GM19455 (cell line): ENCODE data around the gene NPAS2.

Source experiments
- ATAC-seq: cut with Tn5 transposase; IDR thresholded peaks from one replicate; pipeline ENCODE4 v1.9.1; 2021; ENCODE audit not compliant: unreplicated experiment

NPAS2 gene

DNA sequence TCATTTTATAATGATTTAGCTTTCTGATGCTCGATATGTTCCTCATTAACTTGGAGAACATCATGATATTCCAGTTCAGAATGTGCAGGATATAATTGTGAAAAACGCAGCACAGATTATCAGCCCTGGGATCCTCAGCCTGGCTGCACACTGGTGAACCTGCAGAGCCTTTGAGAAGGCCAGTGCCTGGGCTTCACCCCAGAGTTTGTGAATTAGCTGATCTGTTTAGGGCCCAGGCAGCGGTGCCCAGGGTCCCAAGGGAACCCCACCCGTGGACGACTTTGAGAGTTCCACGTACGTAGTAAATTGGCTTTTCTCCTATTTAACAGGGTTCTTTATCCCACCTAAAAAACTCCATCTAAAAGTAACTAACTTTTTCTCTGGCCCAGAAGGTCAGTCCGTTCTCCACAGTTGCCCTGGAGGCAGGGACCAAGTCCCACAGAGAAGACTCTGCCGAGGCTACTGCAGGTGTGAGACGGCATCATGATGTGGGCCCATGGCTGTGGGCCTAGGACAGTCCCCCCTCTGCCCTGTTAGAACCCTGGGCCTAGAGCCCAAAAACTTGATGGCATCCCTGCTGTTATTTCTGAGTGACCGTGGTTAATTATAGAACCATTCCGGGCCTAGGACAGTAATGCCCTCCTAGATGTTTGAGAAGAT, 142.6 kb downstream of the NPAS2 start:
- ATAC-seq: no peak

DNA sequence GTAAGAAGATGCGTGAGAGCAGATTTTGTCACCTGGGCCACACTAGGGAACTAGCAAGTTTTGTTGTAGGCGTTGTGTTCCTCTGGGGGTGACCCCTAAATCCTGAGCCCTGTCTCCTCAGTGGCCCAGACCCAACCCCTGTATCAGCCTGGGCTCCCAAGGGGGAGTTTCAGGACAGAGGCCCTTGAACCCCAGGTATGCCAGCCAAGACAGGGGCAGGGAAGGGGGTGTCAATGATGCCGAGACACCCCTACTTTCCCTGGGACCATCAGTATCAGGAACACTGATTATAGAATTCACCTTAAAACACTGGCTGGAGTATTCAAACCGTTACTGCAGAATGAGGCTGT, 143.1 kb downstream of the NPAS2 start:
- no peak for ATAC-seq

DNA sequence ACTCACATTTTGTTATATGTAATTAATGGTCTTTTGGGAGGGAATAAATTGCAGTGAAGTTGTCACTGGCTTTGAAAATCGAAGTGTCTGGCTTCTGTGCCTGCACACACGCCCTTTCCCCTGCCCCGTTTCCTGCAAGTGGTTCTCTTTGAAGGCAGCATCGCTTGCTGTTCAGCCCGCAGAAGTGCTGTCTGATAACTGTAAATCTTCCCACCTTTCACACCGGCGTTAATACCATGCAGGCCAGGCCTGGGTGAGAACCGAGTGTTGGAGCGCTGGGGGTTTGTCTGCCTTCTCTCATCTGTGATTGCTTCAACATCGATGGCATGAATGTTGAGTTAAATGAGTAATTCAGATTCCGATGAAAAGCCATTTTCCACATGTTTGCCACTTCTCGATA, 144.3 kb downstream of the NPAS2 start:
- no peak for ATAC-seq

DNA sequence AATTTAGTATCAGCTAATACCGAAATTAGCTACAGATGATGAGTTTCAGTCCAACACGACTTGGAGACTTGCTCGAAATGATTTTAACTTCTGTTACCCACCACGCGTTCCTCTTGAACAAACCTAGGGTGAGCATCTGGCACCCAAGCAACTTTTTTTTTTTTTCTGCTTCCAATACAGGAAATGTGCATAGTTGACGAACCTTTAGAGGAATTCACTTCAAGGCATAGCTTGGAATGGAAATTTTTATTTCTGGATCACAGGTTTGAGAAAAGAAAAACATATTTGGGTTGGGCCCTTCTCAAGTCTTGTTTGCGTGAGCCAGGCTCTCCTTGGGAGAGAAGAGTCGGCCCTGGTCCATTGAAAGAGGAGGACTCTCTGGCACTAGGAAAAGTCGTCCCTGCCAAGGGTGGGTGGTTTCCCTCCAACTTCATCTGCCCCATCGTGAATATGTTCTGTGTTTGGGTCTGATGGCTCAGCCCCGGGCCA, 144.8 kb downstream of the NPAS2 start:
- ATAC-seq: no peak

DNA sequence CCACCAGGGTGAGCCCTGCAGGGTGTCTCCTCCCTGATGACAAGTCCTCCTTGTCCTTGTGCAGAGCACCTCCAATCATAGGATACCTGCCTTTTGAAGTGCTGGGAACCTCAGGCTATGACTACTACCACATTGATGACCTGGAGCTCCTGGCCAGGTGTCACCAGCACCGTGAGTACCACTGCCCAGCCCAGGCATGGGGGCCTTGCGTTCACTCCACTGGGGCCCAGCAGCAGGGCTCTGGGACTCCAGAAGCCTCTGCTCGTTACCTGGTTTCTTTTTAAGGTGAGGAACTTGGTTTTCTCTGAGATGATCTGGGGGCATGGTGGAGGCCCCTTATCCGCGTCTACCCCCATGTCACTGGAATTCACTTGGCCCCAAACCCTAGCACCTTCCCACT, 145.7 kb downstream of the NPAS2 start:
- ATAC-seq: no peak

- no peak for ATAC-seq
Observed at GRCh38 chr2:100967716-100968115, 147.8 kb downstream of the NPAS2 start.

GRCh38 chr2:100968146-100969145, 148.5 kb downstream of the NPAS2 start:
- no peak for ATAC-seq

DNA sequence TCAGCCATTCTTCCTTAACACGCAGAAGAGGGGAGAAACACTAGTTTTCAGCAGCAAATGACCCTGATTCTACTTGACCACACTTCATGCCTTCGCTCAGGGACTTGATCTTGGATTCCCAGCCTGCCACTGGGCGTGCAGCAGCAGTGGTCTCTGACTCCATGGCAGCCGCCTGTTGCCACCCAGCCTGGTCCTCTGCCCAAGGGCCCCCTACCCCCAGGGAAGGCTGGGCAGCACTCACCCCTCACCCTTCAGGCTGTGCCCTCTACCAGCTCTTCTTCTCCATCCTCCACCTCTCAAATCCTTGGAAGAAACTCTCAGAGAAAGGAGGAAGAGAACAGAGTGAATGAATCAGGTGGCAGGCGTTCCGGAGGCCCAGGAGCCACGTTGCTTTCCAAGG, 150.1 kb downstream of the NPAS2 start:
- no peak for ATAC-seq

DNA sequence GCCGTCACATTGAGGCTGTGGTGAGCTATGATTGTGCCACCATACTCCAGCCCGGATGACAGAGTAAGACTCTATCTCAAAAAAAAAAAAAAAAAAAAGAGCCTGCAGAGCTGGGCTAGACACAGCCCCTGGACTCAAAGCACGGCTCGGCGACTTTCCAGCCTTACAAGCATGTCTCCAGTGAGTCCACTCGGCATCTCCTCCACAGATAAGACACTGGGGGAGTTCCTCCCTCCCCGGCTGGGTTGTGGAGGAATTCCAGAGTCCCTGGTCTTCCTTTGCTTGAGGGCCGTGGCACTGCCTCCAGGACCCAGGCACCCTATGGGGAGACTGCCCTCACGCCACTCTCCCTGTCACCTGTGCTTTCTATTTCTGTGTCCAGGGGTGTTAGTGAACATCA, 151.3 kb downstream of the NPAS2 start:
- no peak for ATAC-seq

- ATAC-seq: no peak
Observed at GRCh38 chr2:100972452-100972851, 152.5 kb downstream of the NPAS2 start.

DNA sequence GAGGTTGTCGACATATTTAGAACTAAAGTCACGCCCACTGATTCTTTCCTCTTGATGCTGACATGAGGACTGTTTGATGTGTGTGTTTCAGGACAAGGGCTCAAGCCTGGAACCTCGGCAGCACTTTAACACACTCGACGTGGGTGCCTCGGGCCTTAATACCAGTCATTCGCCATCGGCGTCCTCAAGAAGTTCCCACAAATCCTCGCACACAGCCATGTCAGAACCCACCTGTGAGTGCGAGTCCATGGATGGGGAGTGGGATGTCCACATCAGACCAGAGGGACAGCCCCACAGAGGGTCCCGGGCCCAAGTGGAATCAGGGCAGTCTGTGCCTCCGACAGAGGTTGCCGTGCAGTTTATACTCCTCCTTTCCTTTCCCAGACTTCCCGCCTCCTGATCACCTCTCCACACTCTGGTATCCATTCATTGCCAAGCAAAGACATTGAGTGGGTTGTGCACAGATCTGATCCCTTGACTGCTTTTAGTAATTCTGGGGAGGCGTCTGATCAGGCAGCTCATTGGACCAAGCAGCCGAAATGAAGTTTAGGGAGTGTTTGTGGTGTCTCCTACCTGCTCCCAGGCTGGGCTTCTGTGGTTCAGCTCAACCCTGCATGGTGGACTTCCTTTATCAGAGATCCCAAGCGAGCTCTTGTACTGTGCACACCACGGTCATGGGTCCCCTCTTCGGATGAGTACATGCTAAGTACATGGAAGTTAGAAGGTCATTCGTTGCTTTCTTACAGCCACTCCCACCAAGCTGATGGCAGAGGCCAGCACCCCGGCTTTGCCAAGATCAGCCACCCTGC, 155.0 kb downstream of the NPAS2 start:
- ATAC-seq: no peak

GRCh38 chr2:100975521-100975785, 155.5 kb downstream of the NPAS2 start:
- ATAC-seq: no peak

- ATAC-seq: no peak
Observed at GRCh38 chr2:100976061-100976460, 156.1 kb downstream of the NPAS2 start.

GRCh38 chr2:100976645-100977391, 156.9 kb downstream of the NPAS2 start:
- peak; percentile 77 for ATAC-seq

DNA sequence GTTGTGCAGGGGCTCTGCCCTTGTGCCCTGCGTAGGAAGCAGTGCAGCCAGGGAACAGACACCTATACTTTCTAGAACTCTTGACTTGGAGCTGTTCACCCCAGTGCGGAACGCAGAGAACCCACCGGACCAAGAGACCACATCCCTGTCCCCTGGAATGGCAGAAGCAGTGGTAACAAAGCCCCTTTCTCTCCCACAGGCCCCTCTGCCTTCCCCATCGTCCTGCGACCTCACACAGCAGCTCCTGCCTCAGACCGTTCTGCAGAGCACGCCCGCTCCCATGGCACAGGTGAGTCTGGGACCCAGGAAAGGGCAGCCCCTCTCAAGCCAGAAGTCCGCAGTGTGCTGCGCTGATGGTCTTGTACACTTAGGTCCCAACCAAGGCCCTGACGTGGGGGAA, 157.6 kb downstream of the NPAS2 start:
- ATAC-seq: no peak

- ATAC-seq: no peak
Observed at GRCh38 chr2:100978582-100979191, 158.7 kb downstream of the NPAS2 start.

DNA sequence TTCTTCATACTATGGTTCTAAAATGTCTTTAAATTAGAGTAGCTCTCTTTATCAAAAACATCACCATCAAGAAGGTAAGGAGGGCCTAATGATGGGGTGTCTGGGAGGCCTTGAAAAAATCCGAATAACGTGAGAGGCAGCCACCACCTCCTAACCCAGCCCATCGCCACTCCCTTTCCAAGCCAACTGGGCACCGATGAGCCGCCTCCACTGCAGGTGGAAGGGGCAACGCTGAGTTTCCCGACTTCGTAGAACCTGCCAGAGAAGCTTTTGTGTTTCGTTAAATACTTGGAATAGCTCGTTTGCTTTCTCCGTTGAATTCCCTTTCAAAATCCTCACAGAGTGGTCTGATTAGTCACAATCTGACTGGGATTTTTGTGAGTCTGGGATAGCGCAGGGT, 160.1 kb downstream of the NPAS2 start:
- ATAC-seq: no peak

DNA sequence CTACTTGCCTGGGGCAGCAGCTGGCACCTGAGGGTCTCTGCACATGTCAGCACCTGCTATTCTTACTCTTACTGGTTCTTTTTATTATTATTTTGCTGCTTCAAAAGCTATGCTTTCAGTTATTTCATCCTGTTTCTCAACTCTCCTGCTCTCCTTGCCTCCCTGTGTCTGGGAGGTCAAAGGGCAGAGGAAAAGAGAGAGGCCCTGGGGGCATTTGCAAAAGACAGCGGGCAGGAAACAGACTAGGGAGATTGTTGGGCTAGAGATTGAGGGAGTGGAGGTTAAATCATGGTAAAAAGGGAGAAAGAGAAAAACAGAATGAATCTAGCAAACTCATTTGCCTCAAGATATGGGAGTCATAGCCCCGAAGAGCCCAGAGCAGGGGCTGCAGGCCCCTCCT, 161.1 kb downstream of the NPAS2 start:
- no peak for ATAC-seq

GRCh38 chr2:100982431-100982861, 162.5 kb downstream of the NPAS2 start:
- no peak for ATAC-seq

GRCh38 chr2:100983201-100983600, 163.3 kb downstream of the NPAS2 start:
- ATAC-seq: no peak
